HG03432 (cell line): ENCODE measurements around the gene CNTNAP2.
"Not testable (repeated sequence)": the region's sequence is repeated elsewhere in the genome, so short reads cannot be mapped to it uniquely, and the experiment has no call there.

ENCODE experiments used
- ATAC-seq: cut with Tn5 transposase; IDR thresholded peaks from one replicate; pipeline ENCODE4 v1.9.1; 2021; ENCODE audit warnings: mild to moderate bottlenecking, moderate library complexity; ENCODE audit not compliant: unreplicated experiment

The CNTNAP2 gene

GRCh38 chr7:147071536-147071935 is 954.9 kb downstream of the CNTNAP2 start:
- ATAC-seq, result no peak

GRCh38 chr7:147078312-147078711 is 961.7 kb downstream of the CNTNAP2 start:
- ATAC-seq, result no peak

DNA sequence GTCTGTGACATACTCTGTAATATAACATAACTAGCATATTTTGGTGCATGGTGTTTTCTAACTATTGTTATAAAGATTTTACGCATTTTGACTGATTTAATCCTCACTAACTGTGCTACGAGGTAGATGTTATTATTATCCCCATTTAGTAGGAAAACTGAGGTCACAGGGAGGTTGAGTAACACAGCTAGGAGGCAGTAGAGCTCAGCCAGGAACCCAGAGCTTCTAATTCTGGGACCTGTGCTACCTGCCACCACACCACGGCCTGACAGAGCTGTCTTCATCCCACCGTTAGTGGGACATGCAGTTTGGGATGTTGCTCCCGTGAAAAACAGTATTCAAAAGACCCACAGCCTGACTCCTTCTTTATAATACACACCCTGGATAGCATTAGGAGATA is 962.5 kb downstream of the CNTNAP2 start:
- no peak for ATAC-seq

DNA sequence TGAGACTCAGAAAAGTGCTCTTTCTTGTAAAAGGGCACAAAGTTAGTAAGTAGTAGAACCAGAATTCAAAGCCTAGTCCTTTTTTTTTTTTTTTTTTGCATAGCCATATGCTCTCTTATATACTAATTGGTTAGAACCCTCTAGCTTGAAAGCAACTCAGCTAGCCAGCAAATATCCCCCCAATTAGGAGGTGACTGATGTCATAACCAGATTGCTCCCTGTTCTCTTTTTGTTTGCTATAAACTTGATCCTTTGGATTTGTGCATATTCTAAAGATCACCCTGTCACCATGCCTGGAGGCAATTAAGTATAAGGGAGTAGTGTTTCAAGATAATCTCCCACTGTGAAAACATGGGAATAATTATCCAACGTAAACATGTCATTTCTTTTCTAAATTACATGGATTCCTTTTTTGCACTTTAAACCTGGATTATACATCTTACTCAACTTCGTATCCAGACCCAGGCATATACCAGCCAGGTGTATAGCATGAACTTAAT is 963.4 kb downstream of the CNTNAP2 start:
- no peak for ATAC-seq

DNA sequence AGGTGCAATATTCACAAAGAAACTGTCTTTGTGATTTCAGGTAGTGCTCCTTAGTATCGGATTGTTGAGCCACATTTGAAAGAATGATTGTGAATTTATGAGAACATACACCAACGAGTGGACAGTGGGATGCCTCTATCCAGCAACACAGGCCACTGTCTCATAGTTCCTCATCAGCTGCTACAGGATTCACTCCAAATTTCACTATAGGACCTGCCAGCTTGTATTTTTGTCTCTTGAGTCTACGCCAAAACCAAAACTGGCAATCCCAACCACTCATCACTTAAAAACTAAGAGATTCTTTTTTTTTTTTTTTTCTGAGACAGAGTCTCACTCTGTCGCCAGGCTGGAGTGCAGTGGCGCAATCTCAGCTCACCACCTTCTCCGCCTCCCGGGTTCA is 964.5 kb downstream of the CNTNAP2 start:
- no peak for ATAC-seq

GRCh38 chr7:147089051-147089461 is 972.5 kb downstream of the CNTNAP2 start:
- ATAC-seq, result no peak

DNA sequence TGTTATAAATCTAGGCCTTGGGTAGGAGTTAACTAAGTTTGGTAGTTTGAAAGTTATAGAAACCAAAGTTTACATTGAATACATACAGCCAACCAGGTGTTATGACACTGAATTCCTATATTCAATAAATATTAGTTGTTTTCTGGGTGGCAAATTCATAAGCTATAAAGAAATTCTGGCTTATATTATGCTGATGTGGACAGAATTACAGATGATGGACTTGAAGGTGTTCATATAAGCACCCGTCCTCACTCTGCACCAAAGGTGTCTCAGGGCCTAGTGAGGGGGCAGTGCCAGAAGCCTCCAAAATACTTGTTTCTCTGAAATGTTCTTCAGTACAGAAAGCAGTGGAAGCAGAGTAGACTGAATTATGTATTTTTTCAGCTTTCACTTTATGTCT is 973.0 kb downstream of the CNTNAP2 start:
- ATAC-seq, result no peak

DNA sequence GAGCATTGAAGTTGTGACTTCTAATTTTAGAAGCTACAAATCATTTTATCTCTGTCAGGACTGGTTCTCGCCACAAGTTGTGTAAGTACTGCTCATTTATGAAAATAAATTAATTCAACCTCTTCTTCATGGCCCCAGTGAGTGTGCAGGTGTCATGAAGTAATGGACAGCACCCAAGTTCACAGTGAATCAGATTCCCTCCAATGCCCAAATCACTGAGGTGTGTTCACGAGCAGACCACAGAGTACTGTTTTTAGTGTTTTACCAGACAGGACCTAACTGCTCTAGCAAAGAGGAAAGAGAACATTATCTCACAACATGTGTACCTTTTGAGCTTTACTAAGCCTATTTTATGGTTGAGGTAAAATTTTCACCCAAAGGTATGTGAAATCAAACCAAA is 980.0 kb downstream of the CNTNAP2 start:
- ATAC-seq, result peak; percentile 60

GRCh38 chr7:147103224-147103623 is 986.6 kb downstream of the CNTNAP2 start:
- ATAC-seq, result no peak

- ATAC-seq, result no peak
These were observed 990.1 kb downstream of the CNTNAP2 start for GRCh38 chr7:147106746-147107145.

- not testable (repeated sequence) for ATAC-seq
These were observed 997.9 kb downstream of the CNTNAP2 start for GRCh38 chr7:147114525-147114924.

GRCh38 chr7:147136352-147136751 is 1019.8 kb downstream of the CNTNAP2 start:
- ATAC-seq, result no peak

- no peak for ATAC-seq
These were observed 1028.6 kb downstream of the CNTNAP2 start for GRCh38 chr7:147145194-147145593.

GRCh38 chr7:147146169-147146568 is 1029.6 kb downstream of the CNTNAP2 start:
- ATAC-seq, result no peak

- no peak for ATAC-seq
These were observed 1035.1 kb downstream of the CNTNAP2 start for GRCh38 chr7:147151661-147152060.

GRCh38 chr7:147153571-147153970 is 1037.0 kb downstream of the CNTNAP2 start:
- ATAC-seq, result peak; percentile 77

GRCh38 chr7:147161405-147161804 is 1044.8 kb downstream of the CNTNAP2 start:
- ATAC-seq, result no peak

DNA sequence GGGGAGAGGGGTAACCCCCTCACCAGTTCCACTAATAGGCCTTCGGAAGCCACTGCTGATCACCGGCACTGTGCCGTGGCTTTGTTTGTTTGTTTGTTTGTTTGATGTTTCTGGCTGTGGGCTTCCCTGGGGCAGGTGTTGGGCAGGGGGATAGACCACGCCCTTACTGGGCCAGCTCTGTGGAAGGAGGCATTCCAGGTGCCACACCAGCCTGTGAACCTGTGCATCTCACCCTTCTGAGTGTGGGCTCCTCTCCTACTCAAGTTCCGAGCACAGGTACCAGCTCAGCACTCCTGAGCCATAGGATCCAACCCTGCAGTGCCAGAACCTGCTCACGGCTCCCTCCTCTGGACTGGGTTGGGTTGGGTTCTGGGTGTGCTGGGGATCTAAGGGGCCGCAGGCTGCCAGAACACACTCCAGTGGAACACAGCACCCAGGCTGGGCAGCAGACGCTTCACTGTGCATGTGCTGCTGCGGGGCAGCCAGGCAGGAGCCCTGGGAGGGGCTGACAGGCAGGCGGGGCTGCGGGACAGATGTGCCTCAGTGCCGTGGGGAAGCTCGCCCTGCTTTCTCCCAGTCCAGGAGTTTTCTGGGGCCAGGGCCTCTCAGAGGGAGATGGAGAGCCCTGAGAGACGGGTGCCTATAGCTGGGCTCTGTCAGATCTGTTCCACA is 1053.9 kb downstream of the CNTNAP2 start:
- ATAC-seq, result no peak

DNA sequence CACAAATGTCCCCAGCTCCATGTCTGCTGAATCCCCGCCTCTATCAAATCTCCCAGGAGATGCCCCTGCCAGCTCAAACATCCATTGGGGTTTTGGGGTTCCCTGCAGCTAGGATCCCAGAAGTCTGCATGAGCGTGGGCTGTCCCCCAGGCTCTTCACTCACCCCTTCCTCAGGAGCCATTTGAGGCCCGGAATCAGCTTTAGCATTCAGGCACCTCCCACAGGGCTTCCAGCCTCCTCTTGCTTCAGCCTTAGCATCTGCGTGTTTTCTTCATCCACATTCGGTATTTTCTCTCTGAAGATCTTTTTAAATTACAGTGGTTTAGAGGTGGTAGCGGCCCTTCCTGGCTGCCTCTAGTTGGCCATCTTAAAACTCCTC is 1054.4 kb downstream of the CNTNAP2 start:
- ATAC-seq, result no peak

GRCh38 chr7:147173883-147174282 is 1057.3 kb downstream of the CNTNAP2 start:
- no peak for ATAC-seq

GRCh38 chr7:147182874-147183273 is 1066.3 kb downstream of the CNTNAP2 start:
- no peak for ATAC-seq

- no peak for ATAC-seq
These were observed 1066.7 kb downstream of the CNTNAP2 start for GRCh38 chr7:147183276-147183675.

GRCh38 chr7:147188467-147188866 is 1071.9 kb downstream of the CNTNAP2 start:
- ATAC-seq, result no peak
